HG02870 (cell line): ENCODE data around the gene BMP6.

Experiments
- ATAC-seq: cut with Tn5 transposase; IDR thresholded peaks from one replicate; pipeline ENCODE4 v1.9.1; 2021; ENCODE audit warnings: mild to moderate bottlenecking, moderate library complexity; ENCODE audit not compliant: unreplicated experiment

BMP6 gene

DNA sequence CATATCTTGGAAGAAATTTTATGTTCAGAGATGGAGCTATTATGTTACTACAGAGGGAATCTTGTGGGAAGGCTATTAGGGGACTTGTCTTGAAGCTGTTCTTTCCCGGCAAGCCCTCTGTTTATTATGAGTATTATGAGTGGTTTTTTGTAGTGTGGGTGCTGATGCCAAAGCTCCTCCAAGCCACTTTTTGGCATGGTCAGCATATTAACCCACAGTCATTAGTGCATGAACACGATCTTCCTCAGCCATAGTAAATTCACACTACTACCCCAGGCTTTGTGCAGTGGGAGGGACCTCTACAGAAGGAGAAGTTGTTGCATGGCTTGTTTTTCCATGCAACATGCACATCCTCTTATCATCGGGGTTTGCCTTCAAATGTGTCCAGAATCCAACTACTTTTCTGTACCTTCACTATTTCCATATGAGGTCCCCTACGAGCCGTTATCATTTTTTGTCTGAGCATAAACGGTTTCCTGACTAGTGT, 6.5 kb upstream of the BMP6 start:
- no peak for ATAC-seq

DNA sequence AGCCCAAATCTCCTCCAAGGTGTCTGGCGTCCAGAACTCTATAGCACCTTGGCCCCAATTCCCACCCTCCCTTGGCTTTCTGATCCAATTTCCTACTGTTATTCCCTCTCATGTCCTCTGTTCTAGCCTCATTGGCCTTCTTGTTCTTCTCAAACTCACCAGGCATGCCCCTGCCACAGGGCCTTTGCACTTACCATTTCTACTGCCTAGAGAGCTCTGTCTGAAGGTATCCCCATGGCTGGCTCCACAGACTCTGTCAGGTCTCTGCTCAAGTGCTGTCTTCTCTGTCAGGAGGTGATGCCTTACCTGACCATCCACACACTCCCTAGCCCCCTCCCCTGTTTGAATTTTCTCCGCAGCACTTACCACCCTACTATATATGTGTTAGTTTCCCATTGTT, 5.6 kb upstream of the BMP6 start:
- ATAC-seq, result no peak

DNA sequence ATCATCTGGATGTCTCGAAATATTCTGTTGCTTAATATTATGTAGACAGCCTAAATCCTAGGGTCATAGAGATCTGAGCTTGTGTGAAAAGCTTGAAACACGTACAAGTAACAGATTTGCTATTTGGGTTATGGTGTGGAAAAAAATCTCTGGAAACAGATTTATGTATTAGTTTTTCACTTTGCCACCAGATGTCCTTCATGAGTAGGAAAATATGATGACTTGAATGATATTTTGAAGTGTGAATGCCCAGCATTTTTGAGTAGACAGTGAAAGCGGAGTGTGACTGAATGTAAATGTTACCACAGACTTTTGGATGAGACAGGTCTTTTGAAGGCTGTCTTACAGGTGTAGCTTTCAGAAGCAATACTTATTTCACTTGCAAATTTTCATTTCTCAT, 4.2 kb upstream of the BMP6 start:
- no peak for ATAC-seq

DNA sequence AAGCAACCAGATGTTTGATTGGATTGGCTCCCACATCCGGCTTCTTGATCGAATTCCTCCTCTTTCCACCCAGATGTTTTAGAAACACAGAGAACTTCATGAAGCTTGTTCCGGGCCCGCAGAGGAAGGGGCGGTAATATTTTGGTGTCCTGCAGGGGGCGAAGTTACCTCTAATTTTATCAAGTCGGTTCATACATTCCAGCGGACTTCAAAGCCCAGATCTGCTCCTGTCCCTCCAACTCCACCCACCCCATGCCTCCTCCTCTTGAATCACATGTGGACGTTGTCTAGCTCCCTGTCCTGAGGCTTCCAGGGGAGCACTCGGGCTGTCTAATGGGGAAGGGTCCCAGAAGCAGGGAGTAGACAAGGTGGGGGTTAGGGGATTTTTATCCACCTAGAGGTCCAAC, 2.9 kb upstream of the BMP6 start:
- no peak for ATAC-seq

DNA sequence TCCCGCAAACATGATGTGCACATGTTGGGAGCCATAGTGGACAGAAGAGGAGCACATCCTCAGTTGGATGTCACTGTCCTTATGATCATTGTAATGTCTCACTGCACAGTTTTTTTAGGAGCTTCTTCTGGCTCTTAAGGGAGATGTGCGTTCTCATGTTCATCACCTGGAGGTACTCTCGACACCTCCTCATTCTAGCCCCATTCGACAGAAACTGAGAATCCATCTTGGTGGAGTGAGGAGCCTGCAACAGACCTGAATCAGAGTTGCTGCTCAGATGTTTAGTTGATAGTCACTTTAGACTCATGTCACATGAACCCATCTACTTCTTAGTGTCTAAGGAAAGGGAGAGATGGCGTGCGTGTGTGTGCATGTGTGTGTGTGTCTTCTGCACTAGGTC, 2.3 kb upstream of the BMP6 start:
- ATAC-seq, result no peak

DNA sequence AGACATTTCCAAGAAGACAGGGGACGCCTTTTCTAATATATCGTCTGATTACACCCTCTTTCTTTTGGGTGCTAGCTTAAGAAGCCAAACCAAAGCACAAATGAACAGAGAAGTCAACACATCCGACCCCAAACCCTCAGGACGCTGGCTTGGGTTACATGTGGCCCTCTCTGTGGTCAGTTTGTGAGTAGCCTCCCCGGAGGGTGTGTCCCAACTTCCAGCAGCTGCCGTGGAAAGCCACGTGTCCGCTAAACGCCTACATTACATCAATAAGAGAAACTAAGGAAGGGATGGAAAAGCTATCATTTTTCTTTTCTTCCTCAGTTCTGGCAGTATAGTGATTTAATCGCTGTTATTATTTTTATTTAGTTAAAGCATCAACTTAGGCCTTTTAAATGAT, 487 bp upstream of the BMP6 start:
- ATAC-seq, result no peak

DNA sequence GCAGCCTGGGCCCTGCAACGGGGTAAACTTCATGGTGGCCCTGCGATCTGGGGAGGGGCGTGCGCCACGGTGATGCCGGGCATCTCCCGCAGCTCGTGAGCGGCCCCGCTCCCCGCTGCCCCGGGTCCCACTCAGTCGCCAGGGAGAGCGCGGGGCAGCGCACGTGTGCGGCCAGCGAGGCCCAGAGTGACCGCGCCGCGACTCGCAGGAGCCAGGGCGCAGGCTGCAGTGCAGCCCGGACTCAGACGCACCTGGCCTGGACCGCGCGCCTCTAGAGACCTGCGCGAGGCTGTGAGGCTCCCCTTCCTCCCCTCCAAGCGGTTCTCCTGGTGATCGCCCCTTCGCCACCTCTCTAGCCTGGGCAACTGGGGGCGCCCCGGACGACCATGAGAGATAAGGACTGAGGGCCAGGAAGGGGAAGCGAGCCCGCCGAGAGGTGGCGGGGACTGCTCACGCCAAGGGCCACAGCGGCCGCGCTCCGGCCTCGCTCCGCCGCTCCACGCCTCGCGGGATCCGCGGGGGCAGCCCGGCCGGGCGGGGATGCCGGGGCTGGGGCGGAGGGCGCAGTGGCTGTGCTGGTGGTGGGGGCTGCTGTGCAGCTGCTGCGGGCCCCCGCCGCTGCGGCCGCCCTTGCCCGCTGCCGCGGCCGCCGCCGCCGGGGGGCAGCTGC, 652 bp downstream of the BMP6 start:
- ATAC-seq, result no peak

DNA sequence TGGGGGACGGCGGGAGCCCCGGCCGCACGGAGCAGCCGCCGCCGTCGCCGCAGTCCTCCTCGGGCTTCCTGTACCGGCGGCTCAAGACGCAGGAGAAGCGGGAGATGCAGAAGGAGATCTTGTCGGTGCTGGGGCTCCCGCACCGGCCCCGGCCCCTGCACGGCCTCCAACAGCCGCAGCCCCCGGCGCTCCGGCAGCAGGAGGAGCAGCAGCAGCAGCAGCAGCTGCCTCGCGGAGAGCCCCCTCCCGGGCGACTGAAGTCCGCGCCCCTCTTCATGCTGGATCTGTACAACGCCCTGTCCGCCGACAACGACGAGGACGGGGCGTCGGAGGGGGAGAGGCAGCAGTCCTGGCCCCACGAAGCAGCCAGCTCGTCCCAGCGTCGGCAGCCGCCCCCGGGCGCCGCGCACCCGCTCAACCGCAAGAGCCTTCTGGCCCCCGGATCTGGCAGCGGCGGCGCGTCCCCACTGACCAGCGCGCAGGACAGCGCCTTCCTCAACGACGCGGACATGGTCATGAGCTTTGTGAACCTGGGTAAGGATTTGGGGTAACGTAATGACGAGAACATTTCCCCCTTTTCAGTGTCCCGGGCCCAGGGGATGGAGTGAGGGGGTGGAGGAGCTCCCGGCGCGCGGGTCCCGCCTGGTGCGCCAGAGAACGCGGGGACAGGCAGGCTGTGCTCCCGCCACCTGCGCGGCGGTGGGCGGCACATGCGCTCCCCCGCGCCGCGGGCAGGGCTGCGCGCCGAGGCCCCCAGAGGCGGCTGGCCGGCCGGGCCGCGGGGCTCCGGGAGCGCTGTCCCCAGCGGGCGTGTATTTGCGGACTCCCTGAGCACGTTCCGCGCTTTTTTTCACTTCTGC, 1.4 kb downstream of the BMP6 start:
- ATAC-seq, result no peak

DNA sequence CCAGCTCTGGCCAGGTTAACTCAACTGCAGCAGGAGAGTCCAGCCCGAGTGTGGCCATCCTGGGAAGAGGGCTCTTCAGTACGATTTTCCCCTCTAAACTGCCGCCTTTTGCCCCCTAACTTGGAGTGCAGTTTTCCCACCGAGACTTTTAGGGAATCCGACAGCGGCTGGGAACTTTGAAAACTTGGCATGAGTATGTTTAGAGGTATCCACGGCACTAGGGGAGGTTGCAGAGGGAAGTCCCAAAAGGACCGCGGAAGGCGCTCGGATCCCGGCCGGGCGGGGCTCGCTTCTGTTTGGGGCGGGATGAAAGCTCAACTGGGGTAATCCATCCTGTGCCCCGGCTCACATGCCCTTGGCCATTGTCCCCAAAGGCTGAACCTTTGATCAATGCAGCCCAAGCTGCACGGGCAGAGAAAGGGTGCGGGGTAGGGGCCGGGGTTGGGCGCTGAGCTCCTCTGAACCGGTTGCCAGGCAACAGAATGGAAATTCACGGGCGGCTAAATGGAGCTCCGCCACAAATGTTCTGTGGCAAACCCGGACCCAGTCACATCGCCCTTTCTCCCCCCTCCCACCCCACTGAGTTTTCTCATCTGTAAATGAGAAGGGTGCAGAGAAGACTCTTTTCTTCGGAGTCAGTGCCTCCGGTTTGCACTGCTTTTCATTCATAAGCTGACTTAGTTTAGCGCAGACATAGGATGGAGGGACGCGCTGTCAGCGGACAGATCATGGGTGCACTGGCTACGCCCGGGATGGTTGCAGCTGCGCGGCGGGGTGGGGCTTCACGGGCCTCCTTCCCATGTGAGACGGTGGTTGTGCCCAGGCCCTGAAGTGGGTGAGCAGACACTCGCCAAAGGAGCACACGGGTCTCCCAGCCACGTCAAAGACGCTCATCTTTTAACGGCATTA, 2.3 kb downstream of the BMP6 start:
- no peak for ATAC-seq

DNA sequence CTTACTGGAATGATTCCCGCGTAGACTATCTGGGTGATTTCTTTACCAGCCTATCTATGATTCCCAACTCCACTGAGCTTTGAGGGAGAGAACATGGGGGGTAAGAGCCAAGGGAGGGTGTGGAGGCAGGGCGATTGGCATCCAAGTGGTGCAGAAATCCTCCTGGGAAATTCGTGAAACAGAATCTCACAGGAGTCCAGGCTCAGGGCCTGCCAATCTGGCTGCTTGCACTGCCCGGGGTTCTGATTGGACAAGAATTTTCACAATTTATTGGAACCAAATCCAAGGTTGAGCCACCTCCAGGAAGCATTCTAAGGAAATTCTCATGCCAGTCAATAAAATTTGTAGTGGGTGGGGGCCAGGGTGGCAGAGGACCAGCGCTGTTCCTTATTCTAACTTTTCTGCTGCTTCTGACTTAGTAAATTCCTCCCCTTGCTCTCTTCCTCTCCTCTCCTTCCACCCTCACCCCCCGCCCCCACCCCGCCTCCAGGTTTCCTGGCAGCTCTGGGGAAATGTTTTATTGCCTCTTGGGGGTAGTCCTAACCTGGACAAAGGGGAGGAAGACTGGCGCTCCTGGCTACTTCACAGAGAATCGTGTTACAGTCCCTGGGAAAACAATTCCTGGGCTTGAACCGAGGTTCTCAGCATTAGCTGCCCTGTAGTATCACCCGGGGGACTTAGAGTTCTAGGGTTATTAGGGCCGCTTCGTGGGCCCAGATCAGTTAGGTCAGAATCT, 3.1 kb downstream of the BMP6 start:
- ATAC-seq, result no peak

DNA sequence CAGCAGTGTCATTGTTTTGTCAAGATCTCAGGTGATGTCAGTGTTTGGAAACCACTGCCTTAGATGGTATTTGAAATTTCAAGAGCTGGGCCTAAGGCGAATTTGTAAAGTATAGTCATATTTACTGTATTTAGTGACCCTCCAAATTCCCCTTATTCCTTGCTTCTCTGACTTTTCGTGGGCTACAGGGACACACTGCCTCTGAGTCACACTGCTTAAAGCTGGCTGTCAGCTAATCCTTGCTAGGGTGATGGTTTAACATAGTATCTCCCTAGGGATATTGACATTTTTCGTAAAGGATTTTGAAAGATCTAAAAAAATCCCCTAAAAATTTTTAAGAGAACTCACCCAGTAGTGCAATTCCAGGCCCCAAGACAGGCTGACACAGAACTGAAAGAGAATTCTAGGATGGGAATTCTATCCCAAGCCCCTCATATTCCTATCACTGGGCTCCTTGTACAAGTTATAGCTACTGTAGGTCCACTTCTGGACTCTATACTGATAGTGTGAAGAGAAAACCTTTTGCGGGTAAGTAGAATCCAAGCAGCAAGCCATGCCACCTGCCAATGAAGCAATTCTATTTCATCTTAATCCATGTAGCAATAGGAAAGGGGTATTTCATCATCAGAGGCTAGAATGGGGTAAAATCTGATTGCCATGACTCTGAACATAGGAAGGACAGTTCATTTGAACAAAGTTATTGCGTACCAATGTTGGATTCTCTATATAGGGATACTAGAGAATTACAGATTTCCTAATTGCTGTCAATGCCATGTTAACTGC, 4.3 kb downstream of the BMP6 start:
- ATAC-seq, result no peak

DNA sequence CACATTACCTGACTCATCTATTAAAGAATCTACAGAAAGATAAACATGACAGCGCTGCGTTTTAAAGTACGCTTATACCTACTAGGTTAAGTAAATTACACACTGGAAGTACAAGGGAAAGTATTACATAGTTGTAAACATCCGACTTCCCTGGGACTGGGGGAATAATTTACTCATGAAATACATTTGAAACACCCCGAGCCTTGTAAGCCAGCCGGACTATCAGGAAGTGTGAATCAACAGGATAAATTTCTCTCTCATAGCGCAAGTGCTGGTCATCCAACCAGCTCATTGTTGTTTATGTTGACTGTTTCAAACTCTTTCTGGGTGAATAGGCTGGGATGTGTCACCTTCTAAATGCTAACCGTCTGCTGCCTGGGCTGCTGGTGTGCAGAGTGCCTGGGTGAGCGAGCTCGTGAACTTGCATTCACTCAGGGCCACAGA, 4.9 kb downstream of the BMP6 start:
- ATAC-seq, result no peak

DNA sequence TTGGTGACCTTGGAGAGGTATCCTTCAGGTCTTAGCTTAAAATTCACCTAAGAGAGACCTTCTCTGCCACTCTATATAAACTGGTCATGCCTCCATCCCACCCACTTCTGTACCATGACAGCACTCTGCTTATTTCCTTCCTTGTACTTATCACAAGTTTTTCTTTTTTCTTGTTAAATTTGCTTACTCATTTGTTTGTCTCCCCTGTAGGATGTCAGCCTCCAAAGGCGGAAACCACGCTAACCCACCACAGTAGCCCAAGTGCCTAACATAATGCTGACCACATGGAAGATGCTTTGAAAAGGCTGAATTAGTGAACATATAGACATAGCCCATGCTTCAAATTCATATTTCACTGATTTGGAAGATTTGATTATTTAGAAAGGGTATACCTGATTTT, 5.4 kb downstream of the BMP6 start:
- ATAC-seq, result no peak

DNA sequence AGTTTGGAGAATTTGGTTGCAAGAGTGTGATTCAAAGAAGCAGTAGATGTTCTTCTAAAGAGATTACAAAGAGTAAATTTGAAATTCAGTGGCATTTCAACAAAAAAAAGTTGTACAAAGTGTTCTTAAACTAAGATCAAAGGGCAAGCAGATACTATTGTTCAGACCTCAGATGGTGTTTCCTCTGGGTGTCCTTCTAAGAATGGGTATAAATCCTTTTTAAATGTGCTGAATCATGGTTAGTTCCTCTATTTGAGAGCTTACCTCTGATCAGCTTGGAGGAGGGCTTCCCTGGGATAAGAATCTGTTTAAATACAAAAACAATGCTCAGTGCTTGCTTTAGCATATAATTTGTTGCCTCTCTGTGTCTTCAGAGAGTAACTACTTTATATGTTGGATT, 6.3 kb downstream of the BMP6 start:
- ATAC-seq, result no peak

DNA sequence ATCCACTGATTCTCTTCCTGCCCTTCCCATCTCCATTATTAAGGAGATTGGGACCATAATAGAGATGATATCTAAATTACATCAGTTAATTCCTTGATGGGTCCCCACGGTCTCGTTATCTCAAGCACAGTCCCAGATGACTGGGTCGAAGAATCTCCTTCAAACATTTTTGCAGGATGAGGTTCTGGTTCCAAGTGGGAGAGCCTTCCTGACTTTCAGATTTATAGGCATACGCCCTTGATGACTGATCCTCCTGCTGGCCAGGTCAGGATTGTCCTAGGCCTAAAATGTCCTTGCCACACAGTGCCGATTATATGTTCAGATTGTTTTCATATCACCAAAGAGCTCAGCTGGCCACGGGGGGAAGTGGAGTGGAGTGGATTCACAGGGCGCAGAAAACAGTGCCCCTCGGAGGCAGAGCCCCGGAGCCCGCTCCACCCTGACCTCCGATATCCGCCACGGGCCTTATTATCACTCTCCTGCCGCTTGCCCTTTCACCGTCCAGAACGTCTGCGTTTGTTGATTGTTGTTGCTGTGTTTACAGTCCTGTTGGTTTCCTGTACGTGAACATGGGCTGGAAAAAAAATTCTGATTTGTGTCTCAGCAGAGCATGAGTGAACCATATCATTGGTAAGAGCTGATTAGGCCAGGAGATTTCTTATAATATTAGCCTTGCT, 8.9 kb downstream of the BMP6 start:
- ATAC-seq, result no peak

DNA sequence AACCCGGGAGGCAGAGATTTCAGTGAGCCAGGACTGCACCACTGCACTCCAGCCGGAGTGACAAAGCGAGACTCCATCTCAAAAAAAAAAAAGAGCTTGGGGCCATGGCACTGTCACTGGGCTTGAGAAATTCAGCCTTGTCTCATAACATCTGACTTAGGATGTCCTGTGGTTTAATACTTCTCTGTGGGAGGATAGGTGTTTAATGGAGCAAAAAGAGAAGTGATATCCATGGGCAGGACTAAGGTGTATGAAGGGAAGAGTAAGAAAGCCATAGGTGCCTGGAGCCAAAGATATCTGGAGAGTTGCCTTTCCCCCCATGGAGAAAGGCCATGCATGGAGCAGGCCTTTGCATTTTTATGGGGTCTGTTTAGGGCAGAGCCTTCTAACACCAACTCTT, 11.2 kb downstream of the BMP6 start:
- ATAC-seq, result no peak

DNA sequence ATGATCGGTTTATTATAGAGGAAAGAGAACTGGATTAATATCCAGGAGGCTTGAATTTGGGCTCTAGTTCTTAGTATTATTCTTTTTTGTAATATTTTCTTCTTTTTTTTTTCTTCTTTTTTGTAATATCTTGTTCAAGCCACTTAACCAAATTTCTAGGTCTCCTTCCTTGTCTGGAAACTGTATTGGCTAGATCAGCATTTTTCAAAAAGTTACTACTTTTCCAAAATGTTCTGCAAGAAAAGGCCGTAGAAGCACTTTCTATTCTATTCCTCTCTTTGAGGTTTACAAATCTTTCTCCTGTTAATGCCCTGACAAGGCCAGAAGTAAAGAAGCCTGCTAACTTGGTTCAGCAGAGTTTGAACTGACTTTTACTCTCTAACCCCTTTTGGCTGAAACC, 12.0 kb downstream of the BMP6 start:
- no peak for ATAC-seq

DNA sequence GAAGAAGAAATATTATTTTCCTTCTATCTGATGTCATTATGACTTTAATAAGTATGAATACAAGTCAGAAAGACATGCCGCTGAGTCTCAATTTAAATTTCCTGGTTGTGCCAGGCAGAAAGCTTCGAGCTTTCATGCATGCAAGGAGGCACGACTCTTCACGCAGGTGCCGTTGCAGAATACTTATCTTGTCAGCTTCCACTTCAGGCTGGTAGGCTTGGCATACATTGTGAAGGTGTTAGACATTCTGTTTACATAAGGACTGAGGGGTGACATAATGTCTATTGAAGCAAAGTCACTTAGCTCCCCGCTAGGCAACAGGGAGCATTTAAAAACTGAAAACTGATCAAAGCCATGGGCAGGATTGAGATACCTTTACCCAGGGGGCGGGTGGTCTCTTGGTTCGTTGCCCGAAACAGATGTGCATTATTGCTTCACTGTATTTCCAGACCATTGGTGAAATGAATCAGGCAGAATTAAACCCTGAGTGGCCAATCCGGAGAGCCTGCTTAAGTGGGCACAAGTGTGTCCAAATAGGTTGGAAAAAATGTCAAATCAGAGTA, 16.4 kb downstream of the BMP6 start:
- ATAC-seq, result no peak

DNA sequence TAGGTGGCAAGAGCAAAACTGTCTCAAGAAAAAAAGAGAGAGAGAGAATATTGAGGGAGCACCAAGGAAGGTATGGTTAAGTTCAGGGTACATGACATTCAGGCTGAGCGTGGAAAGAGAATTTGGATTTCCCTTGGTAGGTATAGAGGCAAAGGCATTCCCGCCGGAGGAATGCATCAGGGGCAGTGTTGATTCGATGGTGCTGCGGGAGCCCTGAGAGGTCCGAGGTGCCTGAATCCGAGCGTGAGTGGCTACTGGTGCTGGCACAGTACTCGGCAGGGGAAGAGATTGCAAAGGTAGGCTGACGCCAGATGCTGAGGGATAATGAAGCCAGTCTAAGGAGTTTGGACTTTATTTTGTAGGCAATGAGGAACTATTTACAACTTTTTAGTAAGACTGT, 20.0 kb downstream of the BMP6 start:
- no peak for ATAC-seq
